PC-3 (cell line): ENCODE data around the gene SLC12A8. TPM values are rescaled to one million over a fixed set of nuclear protein-coding genes. Genes with fewer than 3 reads are reported as not detected.

ENCODE experiments used
- ATAC-seq: fragments of 200-7000 bp; cut with Tn5 transposase; 2 replicates; pipeline ENCODE4 v1.9.1; 2020; ENCODE audit warnings: mild to moderate bottlenecking, moderate library complexity
- BruUV-seq: library from RNA; stranded (reverse); fragments of 400-500 nt; replicated peaks from 2 replicates; lab custom pipeline; 2021; lab: Mats Ljungman, UMichigan
- CTCF ChIA-PET: fragments of 300-600 bp; sonication (Branson Sonifier 250); formaldehyde crosslinking; loops from one replicate; lab custom pipeline; 2022; ENCODE audit warnings: antibody characterized with exemption; lab: Charles Lee
- POLR2A ChIA-PET: fragments of 300-600 bp; sonication (Branson Sonifier 250); formaldehyde crosslinking; loops from one replicate; lab custom pipeline; 2022; ENCODE audit warnings: antibody characterized with exemption; ENCODE audit not compliant: unreplicated experiment; lab: Charles Lee
- DNase-seq: peaks from one replicate; pipeline ENCODE4 v3.0.0-alpha.2; 2015
- H2AFZ ChIP-seq: fragments of 300-600 bp; sonication (generic); 2 replicates; pipeline ENCODE4 v1.6.0; 2016; ENCODE audit warnings: antibody characterized with exemption, low read length
- H3F3A ChIP-seq: fragments of 300-600 bp; sonication (generic); one replicate; pipeline ENCODE4 v1.6.0; 2017; ENCODE audit warnings: antibody characterized with exemption, low read length, control low read depth, mild to moderate bottlenecking; ENCODE audit not compliant: unreplicated experiment
- H3K27ac ChIP-seq: fragments of 300-600 bp; sonication (generic); 2 replicates; pipeline ENCODE4 v1.5.1; 2016; ENCODE audit warnings: mild to moderate bottlenecking, low read length
- H3K27me3 ChIP-seq: fragments of 300-600 bp; sonication (generic); 2 replicates; pipeline ENCODE4 v1.6.1; 2016; ENCODE audit warnings: low read length, mixed read lengths
- H3K36me3 ChIP-seq: fragments of 300-600 bp; sonication (generic); 2 replicates; pipeline ENCODE4 v1.6.1; 2016; ENCODE audit warnings: low read depth, mixed run types, low read length, mixed read lengths
- H3K4me1 ChIP-seq: fragments of 300-600 bp; sonication (generic); 2 replicates; pipeline ENCODE4 v1.5.1; 2016; ENCODE audit warnings: low read length; ENCODE audit not compliant: insufficient read depth
- H3K4me2 ChIP-seq: fragments of 300-600 bp; sonication (generic); 2 replicates; pipeline ENCODE4 v1.6.0; 2016; ENCODE audit warnings: low read length
- H3K4me3 ChIP-seq: fragments of 300-600 bp; sonication (generic); 2 replicates; pipeline ENCODE4 v1.5.1; 2016; ENCODE audit warnings: mild to moderate bottlenecking, low read length, mixed read lengths
- H3K79me2 ChIP-seq: fragments of 300-600 bp; sonication (generic); 2 replicates; pipeline ENCODE4 v1.6.1; 2017; ENCODE audit warnings: low read length, mixed read lengths
- H3K9ac ChIP-seq: fragments of 300-600 bp; sonication (generic); 2 replicates; pipeline ENCODE4 v1.6.0; 2016; ENCODE audit warnings: mild to moderate bottlenecking, low read length
- H3K9me2 ChIP-seq: fragments of 300-600 bp; sonication (generic); replicated peaks from 2 replicates; pipeline ENCODE4 v1.6.1; 2016; ENCODE audit warnings: mixed run types, low read length, mixed read lengths
- H3K9me3 ChIP-seq: fragments of 300-600 bp; sonication (generic); 2 replicates; pipeline ENCODE4 v1.6.1; 2016; ENCODE audit warnings: low read length, mixed read lengths
- H4K20me1 ChIP-seq: fragments of 300-600 bp; sonication (generic); 2 replicates; pipeline ENCODE4 v1.6.1; 2016; ENCODE audit warnings: low read length, mixed read lengths
- CTCF ChIP-seq: fragments of 300-600 bp; sonication (generic); conservative IDR thresholded peaks from 2 replicates; pipeline ENCODE4 v1.5.1; 2017; ENCODE audit warnings: antibody characterized with exemption, low read depth, mild to moderate bottlenecking, low read length
- EZH2 ChIP-seq: fragments of 300-600 bp; sonication (generic); IDR thresholded peaks from one replicate; pipeline ENCODE4 v1.6.1; 2017; ENCODE audit warnings: antibody characterized with exemption, mild to moderate bottlenecking, low read length; ENCODE audit not compliant: unreplicated experiment
- EZH2phosphoT487 ChIP-seq: fragments of 300-600 bp; sonication (generic); IDR thresholded peaks from 2 replicates; pipeline ENCODE4 v1.6.1; 2018; ENCODE audit warnings: mild to moderate bottlenecking, antibody characterized with exemption, low read length, borderline replicate concordance
- intact Hi-C: fragments of 100-400 bp; cut with micrococcal nuclease; formaldehyde crosslinking; loops from 2 replicates; pipeline ENCODE4 v1.9.0; 2023
- total RNA-seq: library from RNA; depleted of rRNA; stranded (reverse); fragments of >200 nt; gene quantifications from 2 replicates; pipeline ENCODE4 v1.2.3, GENCODE V29; 2014

Gene SLC12A8
- total RNA-seq, 1 experiment from 2014 or later: 11.0 TPM

GRCh38 chr3:125213946-125214542, 1.5 kb upstream of the SLC12A8 start:
- ChIA-PET POLR2A (no interaction called here), CTCF (no interaction called here)
- ATAC-seq (no peak), DNase-seq (no peak)
- Histone ChIP-seq H3K4me1 (peaks cover 21% of the 10 kb centered on the region), H3K4me2 (no peak overlapping the region), H3K27ac (no peak overlapping the region), H3K79me2 (peaks cover 9% of the 10 kb centered on the region; the same call in 1 of the 2 replicates), H3K36me3 (no peaks in the 10 kb centered on the region; the same call in 1 of the 2 replicates), H3K9me2 (no peaks in the 10 kb centered on the region), H3K9me3 (no peaks in the 10 kb centered on the region), H3K27me3 (no peaks in the 10 kb centered on the region), H3F3A (no peaks in the 10 kb centered on the region), H3K9ac (no peak overlapping the region), H3K4me3 (no peak overlapping the region), H2AFZ (no peak overlapping the region), H4K20me1 (no peaks in the 10 kb centered on the region)
- TF ChIP-seq EZH2: no peak
- no peak for TF ChIP-seq EZH2phosphoT487
- BruUV-seq: no TSS peak
- intact Hi-C loops: no loop called here

DNA sequence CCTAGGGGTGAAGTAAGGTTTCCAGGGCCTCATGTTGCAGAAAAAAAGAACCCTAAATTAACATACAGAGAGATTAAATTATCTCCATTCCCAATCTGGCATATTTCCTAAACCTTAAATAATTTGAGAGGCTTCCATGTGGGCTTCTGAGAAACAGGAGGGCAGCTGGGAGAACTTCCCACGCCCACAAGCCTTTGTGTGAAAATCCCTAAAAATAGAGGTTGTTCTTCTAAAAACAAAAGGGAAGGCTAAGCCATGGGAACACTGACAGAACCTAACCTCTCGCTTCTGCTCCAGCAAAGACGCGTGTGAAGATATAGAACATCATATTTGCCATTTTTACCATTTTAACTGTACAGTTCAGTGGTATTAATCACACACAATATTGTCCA, 812 bp upstream of the SLC12A8 start:
- no peak overlapping the region for H3K9ac ChIP-seq
- no peaks in the 10 kb centered on the region for H3K9me2 ChIP-seq
- POLR2A ChIA-PET: no interaction called here
- peaks cover 9% of the 10 kb centered on the region; the same call in 1 of the 2 replicates for H3K79me2 ChIP-seq
- no peaks in the 10 kb centered on the region for H3K9me3 ChIP-seq
- H3K4me3 ChIP-seq: peak overlapping the region; percentile 79; the same call in 1 of the 2 replicates
- peak overlapping the region; percentile 92 for H3K4me2 ChIP-seq
- intact Hi-C loops: no loop called here
- H3F3A ChIP-seq: no peaks in the 10 kb centered on the region
- H3K27ac ChIP-seq: no peak overlapping the region
- no peaks in the 10 kb centered on the region for H3K27me3 ChIP-seq
- H3K4me1 ChIP-seq: peaks cover 27% of the 10 kb centered on the region
- BruUV-seq: no TSS peak
- DNase-seq (no peak), ATAC-seq (no peak)
- peak overlapping the region; percentile 98; the same call in 1 of the 2 replicates for H2AFZ ChIP-seq
- CTCF ChIA-PET: no interaction called here
- TF ChIP-seq EZH2: no peak
- TF ChIP-seq CTCF: no peak
- no peak for TF ChIP-seq EZH2phosphoT487
- H4K20me1 ChIP-seq: no peaks in the 10 kb centered on the region
- no peaks in the 10 kb centered on the region; the same call in 1 of the 2 replicates for H3K36me3 ChIP-seq

DNA sequence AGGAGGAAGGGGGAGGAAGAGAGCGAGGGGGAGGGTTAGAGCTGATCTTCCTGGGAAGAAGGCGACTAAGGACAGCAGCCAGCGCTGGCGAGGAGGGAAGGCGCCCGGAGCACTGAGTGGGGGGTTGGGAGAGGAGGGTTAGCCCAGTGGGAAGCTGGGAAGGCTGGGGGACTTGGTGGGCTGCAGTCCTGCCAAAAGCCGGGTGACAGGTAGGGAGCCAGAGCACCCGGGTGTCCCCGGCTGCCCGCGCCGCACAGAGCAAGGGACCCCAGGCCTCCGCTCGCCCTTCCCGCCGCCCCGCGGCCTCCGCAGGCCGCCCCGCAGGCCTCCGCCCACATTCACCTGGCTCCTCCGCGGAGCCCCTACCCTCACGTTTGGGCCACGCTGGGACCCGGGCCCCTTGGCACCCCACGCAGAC, 448 bp downstream of the SLC12A8 start:
- ChIA-PET CTCF (no interaction called here), POLR2A (interaction anchor here (0.6 kb wide), 1 partner anchor 143 kb away, joined by 8 read pairs; no protein-coding TSS in a partner anchor)
- no TSS peak for BruUV-seq
- Histone ChIP-seq H3K36me3 (no peaks in the 10 kb centered on the region; the same call in 1 of the 2 replicates), H3K27ac (no peak overlapping the region), H3K4me2 (peak overlapping the region; percentile 92), H3F3A (no peaks in the 10 kb centered on the region), H3K4me1 (peaks cover 32% of the 10 kb centered on the region), H2AFZ (peak overlapping the region; percentile 98), H3K9me3 (no peaks in the 10 kb centered on the region), H3K9ac (peak overlapping the region; percentile 91), H3K4me3 (peak overlapping the region; percentile 79), H3K27me3 (no peaks in the 10 kb centered on the region), H4K20me1 (no peaks in the 10 kb centered on the region), H3K9me2 (no peaks in the 10 kb centered on the region), H3K79me2 (peaks cover 9% of the 10 kb centered on the region; the same call in 1 of the 2 replicates)
- TF ChIP-seq EZH2phosphoT487 (no peak), EZH2 (no peak), CTCF (no peak)
- DNase-seq (peak; percentile 20), ATAC-seq (peak; percentile 58)
- intact Hi-C loops: no loop called here
